Chondrocyte (in vitro differentiated cells): ENCODE data around the gene CA6. TPM values are rescaled to one million over a fixed set of nuclear protein-coding genes. Genes with fewer than 3 reads are reported as not detected.

Experiments used
- DNase-seq: peaks from one replicate; pipeline ENCODE4 v3.0.0; 2021; ENCODE audit warnings: mixed read lengths, low spot score
- H3K27ac Mint-ChIP-seq: one replicate; pipeline ENCODE4 v1.8.0; 2021; ENCODE audit warnings: mild to moderate bottlenecking, moderate library complexity, mixed read lengths; ENCODE audit not compliant: unreplicated experiment
- H3K27me3 Mint-ChIP-seq: 2 replicates; pipeline ENCODE4 v1.8.0; 2021; ENCODE audit warnings: low read depth, mixed read lengths
- H3K36me3 Mint-ChIP-seq: 2 replicates; pipeline ENCODE4 v1.8.0; 2021; ENCODE audit warnings: low read depth, mixed read lengths
- H3K4me1 Mint-ChIP-seq: 2 replicates; pipeline ENCODE4 v1.8.0; 2021; ENCODE audit warnings: low read depth, mild to moderate bottlenecking, mixed read lengths
- H3K4me3 Mint-ChIP-seq: one replicate; pipeline ENCODE4 v1.8.0; 2021; ENCODE audit warnings: mild to moderate bottlenecking, moderate library complexity, mixed read lengths; ENCODE audit not compliant: unreplicated experiment
- H3K9me3 Mint-ChIP-seq: 2 replicates; pipeline ENCODE4 v1.8.0; 2021; ENCODE audit warnings: low read depth, mixed read lengths
- CTCF ChIP-seq: fragments of 200-600 bp; sonication (generic); IDR thresholded peaks from 2 replicates; pipeline ENCODE4 v1.5.0; 2021; ENCODE audit warnings: antibody characterized with exemption, mild to moderate bottlenecking, moderate library complexity
- total RNA-seq: library from RNA; stranded (reverse); gene quantifications from 3 replicates; pipeline ENCODE4 v1.2.1, GENCODE V29; 2021

CA6 gene
- total RNA-seq, 1 donor from 2014 or later = not detected

GRCh38 chr1:8980656-8981055 is 35.0 kb downstream of the CA6 start:
- no peaks in the 10 kb centered on the region for H3K4me1 Mint-ChIP-seq
- TF ChIP-seq CTCF = no peak

GRCh38 chr1:8981169-8981568 is 35.5 kb downstream of the CA6 start:
- H3K36me3 Mint-ChIP-seq = peaks cover 2% of the 10 kb centered on the region
- no peaks in the 10 kb centered on the region for H3K27me3 Mint-ChIP-seq
- peaks cover 3% of the 10 kb centered on the region for H3K9me3 Mint-ChIP-seq
- DNase-seq = no peak
- H3K27ac Mint-ChIP-seq = no peak overlapping the region
- TF ChIP-seq CTCF = no peak
- H3K4me1 Mint-ChIP-seq = peaks cover 4% of the 10 kb centered on the region
- no peak overlapping the region for H3K4me3 Mint-ChIP-seq

More at GRCh38 chr1:8980656-8981055, 35.0 kb downstream of the CA6 start:
- Mint-ChIP-seq H3K36me3 (peaks cover 2% of the 10 kb centered on the region), H3K4me3 (no peak overlapping the region), H3K27me3 (no peaks in the 10 kb centered on the region), H3K27ac (no peak overlapping the region), H3K9me3 (peaks cover 3% of the 10 kb centered on the region)
- peak; percentile 22 for DNase-seq

- H3K4me3 Mint-ChIP-seq = no peak overlapping the region
- no peak for TF ChIP-seq CTCF
- no peak for DNase-seq
- H3K27ac Mint-ChIP-seq = no peak overlapping the region
- peaks cover 3% of the 10 kb centered on the region for H3K9me3 Mint-ChIP-seq
- H3K4me1 Mint-ChIP-seq = peaks cover 17% of the 10 kb centered on the region
- no peaks in the 10 kb centered on the region for H3K27me3 Mint-ChIP-seq
- peaks cover 2% of the 10 kb centered on the region for H3K36me3 Mint-ChIP-seq
These were observed 38.5 kb downstream of the CA6 start for GRCh38 chr1:8984203-8984602.

DNA sequence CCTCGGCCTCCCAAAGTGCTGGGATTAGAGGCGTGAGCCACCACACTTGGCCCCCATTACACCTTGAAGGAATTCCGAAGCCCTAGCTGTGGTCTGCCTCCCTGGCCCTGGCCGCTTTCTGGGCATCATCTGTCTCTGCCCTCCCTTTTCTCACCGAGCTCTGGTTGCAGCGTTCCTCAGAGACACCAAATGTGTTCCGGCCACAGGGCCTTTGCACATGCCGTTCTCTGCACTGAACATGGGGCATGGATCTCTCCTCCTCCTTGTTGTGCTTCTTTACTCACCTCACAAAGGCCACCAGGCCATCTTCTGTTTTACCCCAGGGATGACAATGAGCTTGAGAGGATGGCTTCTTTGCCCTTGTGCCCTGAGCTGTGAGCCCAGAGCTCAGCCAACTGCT is 39.3 kb downstream of the CA6 start:
- no peak overlapping the region for H3K27ac Mint-ChIP-seq
- H3K9me3 Mint-ChIP-seq = peaks cover 3% of the 10 kb centered on the region
- H3K36me3 Mint-ChIP-seq = peaks cover 2% of the 10 kb centered on the region
- no peak overlapping the region for H3K4me3 Mint-ChIP-seq
- no peak for TF ChIP-seq CTCF
- no peak for DNase-seq
- peaks cover 17% of the 10 kb centered on the region for H3K4me1 Mint-ChIP-seq
- H3K27me3 Mint-ChIP-seq = no peaks in the 10 kb centered on the region

DNA sequence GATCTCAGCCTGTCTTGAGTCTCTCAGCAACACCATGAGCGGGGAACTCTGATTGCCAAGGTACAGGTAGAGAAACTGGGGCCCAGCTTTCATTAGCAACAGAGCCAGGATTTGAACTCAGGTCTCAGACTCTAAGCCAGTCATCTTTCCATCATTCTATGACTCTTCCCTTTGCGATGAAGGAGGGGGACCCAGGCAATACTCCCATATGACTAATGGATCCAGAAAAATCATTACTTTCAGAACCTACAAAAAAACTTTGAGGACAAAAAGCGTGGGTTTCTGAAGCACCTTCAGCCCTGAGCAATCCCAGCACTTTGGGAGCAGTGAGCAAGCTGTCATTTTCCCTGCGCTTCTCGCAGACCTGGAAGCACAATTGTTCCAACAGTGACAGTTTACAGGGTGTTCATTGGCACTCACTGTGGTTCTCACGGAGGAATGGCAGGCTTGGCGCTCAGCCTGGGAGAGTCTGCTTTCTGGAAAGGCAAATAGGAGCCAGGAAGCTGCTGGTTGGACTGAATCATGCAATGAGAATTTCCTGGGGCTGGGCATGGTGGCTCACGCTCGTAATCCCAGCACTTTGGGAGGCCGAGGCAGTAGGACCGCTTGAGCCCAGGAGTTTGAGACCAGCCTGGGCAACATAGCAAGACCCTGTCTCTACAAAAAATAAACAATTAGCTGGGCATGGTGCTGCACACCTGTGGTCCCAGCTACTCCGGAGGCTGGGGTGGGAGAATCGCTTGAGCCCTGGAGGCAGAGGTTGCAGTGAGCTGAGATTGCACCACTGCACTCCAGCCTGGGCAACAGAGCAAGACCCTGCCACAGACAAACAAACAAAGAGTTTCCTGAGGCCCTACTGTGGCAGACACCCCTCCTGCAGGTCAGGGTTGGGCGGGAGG is 40.5 kb downstream of the CA6 start:
- Mint-ChIP-seq H3K4me1 (peaks cover 17% of the 10 kb centered on the region), H3K36me3 (no peaks in the 10 kb centered on the region), H3K9me3 (no peaks in the 10 kb centered on the region), H3K27me3 (no peaks in the 10 kb centered on the region), H3K4me3 (no peak overlapping the region), H3K27ac (peak overlapping the region; percentile 90)
- no peak for TF ChIP-seq CTCF
- DNase-seq = peak; percentile 72
